IMR-90 (cell line): ENCODE results near the gene DRD5. TPM values are rescaled to one million over a fixed set of nuclear protein-coding genes. Genes with fewer than 3 reads are reported as not detected.

Experiments used
- ATAC-seq: fragments of 200-7000 bp; cut with Tn5 transposase; 2 replicates; pipeline ENCODE4 v1.9.1; 2020; ENCODE audit warnings: low read depth, mild to moderate bottlenecking, moderate library complexity
- BruUV-seq: library from RNA; stranded (reverse); fragments of 400-500 nt; replicated peaks from 2 replicates; lab custom pipeline; 2021; lab: Mats Ljungman, UMichigan
- CTCF ChIA-PET: fragments of 300-600 bp; formaldehyde crosslinking; extraction: SDS; loops from one replicate; lab custom pipeline; 2021; ENCODE audit warnings: antibody characterized with exemption; lab: Yijun Ruan, JAX
- POLR2A ChIA-PET: fragments of 300-600 bp; sonication (Branson Sonifier 250); formaldehyde crosslinking; loops from one replicate; lab custom pipeline; 2022; ENCODE audit warnings: antibody characterized with exemption; ENCODE audit not compliant: unreplicated experiment; lab: Charles Lee
- DNase-seq: peaks from one replicate; pipeline ENCODE4 v3.0.0; 2013
- H2AFZ ChIP-seq: replicated peaks from 2 replicates; pipeline ENCODE3; 2013; ENCODE audit warnings: low read length, mild to moderate bottlenecking; ENCODE audit not compliant: poor library complexity
- H2AK5ac ChIP-seq: 2 replicates; pipeline ENCODE4 v1.6.1; 2013; ENCODE audit warnings: low read depth, low read length, inconsistent platforms
- H2AK9ac ChIP-seq: replicated peaks from 2 replicates; pipeline ENCODE3; 2013; ENCODE audit warnings: mild to moderate bottlenecking, low read depth, low read length, moderate library complexity; ENCODE audit not compliant: poor library complexity
- H2BK120ac ChIP-seq: 2 replicates; pipeline ENCODE4 v1.6.1; 2013; ENCODE audit warnings: low read depth, low read length, inconsistent platforms
- H2BK15ac ChIP-seq: 3 replicates; pipeline ENCODE4 v1.6.1; 2013; ENCODE audit warnings: low read depth, low read length, inconsistent platforms
- H2BK20ac ChIP-seq: 2 replicates; pipeline ENCODE4 v1.6.1; 2013; ENCODE audit warnings: low read depth, mild to moderate bottlenecking, inconsistent platforms, low read length, moderate library complexity
- H2BK5ac ChIP-seq: 2 replicates; pipeline ENCODE4 v1.6.1; 2013; ENCODE audit warnings: mild to moderate bottlenecking, low read depth, low read length, inconsistent platforms; ENCODE audit not compliant: poor library complexity, severe bottlenecking
- H3K14ac ChIP-seq: replicated peaks from 2 replicates; pipeline ENCODE4 v1.6.1; 2013; ENCODE audit warnings: low read depth, low read length, inconsistent platforms
- H3K18ac ChIP-seq: 2 replicates; pipeline ENCODE4 v1.6.1; 2013; ENCODE audit warnings: low read depth, low read length, control low read depth
- H3K23ac ChIP-seq: 2 replicates; pipeline ENCODE4 v1.6.1; 2013; ENCODE audit warnings: low read depth, low read length, inconsistent platforms
- H3K27ac ChIP-seq: 2 replicates; pipeline ENCODE4 v1.5.1; 2013; ENCODE audit warnings: mild to moderate bottlenecking, control low read depth, low read length; ENCODE audit not compliant: insufficient read depth
- H3K27me3 ChIP-seq: 2 replicates; pipeline ENCODE4 v1.6.1; 2013; ENCODE audit warnings: low read length; ENCODE audit not compliant: control insufficient read depth, insufficient read depth
- H3K36me3 ChIP-seq: 2 replicates; pipeline ENCODE4 v1.6.1; 2013; ENCODE audit warnings: low read length, mixed read lengths; ENCODE audit not compliant: control insufficient read depth, insufficient read depth
- H3K4ac ChIP-seq: 2 replicates; pipeline ENCODE4 v1.6.1; 2013; ENCODE audit warnings: low read depth, low read length, inconsistent platforms
- H3K4me1 ChIP-seq: 2 replicates; pipeline ENCODE4 v1.6.1; 2013; ENCODE audit warnings: low read length, mixed read lengths; ENCODE audit not compliant: control insufficient read depth, insufficient read depth
- H3K4me2 ChIP-seq: 2 replicates; pipeline ENCODE4 v1.6.1; 2013; ENCODE audit warnings: low read depth, mild to moderate bottlenecking, control low read depth, low read length, moderate library complexity
- H3K4me3 ChIP-seq: 2 replicates; pipeline ENCODE4 v1.5.1; 2013; ENCODE audit warnings: low read depth, mild to moderate bottlenecking, control low read depth, low read length, moderate library complexity; ENCODE audit not compliant: insufficient read depth
- H3K56ac ChIP-seq: 2 replicates; pipeline ENCODE4 v1.6.1; 2013; ENCODE audit warnings: low read length, inconsistent platforms; ENCODE audit not compliant: insufficient read depth; ENCODE audit errors: extremely low read depth
- H3K79me1 ChIP-seq, 2 experiments: 2 replicates each; pipeline ENCODE4 v1.6.1; 2013; ENCODE audit warnings: low read length in 2 of 2, inconsistent platforms in 1 of 2, low read depth in 1 of 2
- H3K9ac ChIP-seq: 2 replicates; pipeline ENCODE4 v1.6.1; 2013; ENCODE audit warnings: low read depth, low read length, control low read depth
- H3K9me1 ChIP-seq: 2 replicates; pipeline ENCODE4 v1.6.1; 2013; ENCODE audit warnings: low read length, inconsistent platforms; ENCODE audit not compliant: insufficient read depth
- H3K9me3 ChIP-seq: 2 replicates; pipeline ENCODE4 v1.6.1; 2013; ENCODE audit warnings: low read length; ENCODE audit not compliant: control insufficient read depth, insufficient read depth
- H4K20me1 ChIP-seq: 2 replicates; pipeline ENCODE4 v1.6.1; 2013; ENCODE audit warnings: low read length, inconsistent platforms; ENCODE audit not compliant: insufficient read depth
- H4K5ac ChIP-seq: 2 replicates; pipeline ENCODE4 v1.6.1; 2013; ENCODE audit warnings: mild to moderate bottlenecking, low read depth, low read length, control low read depth
- H4K8ac ChIP-seq, 2 experiments: 2 replicates each; pipeline ENCODE4 v1.6.1; 2013; ENCODE audit warnings: low read depth in 2 of 2, low read length in 2 of 2, control low read depth in 1 of 2, inconsistent platforms in 1 of 2
- H4K91ac ChIP-seq: 2 replicates; pipeline ENCODE4 v1.6.1; 2013; ENCODE audit warnings: low read depth, low read length, inconsistent platforms; ENCODE audit not compliant: insufficient read depth
- BHLHE40 ChIP-seq: fragments of 150-350 bp; IDR thresholded peaks from 2 replicates; pipeline ENCODE4 v1.6.1; 2016; ENCODE audit warnings: mild to moderate bottlenecking, low read depth, low read length
- CEBPB ChIP-seq: IDR thresholded peaks from 2 replicates; pipeline ENCODE4 v1.6.1; 2012; ENCODE audit warnings: low read depth, low read length, improper control_type of control experiment
- CTCF ChIP-seq: conservative IDR thresholded peaks from 2 replicates; pipeline ENCODE4 v1.5.1; 2012; ENCODE audit warnings: mild to moderate bottlenecking, low read depth, low read length, improper control_type of control experiment
- ELK1 ChIP-seq: fragments of 150-350 bp; IDR thresholded peaks from 2 replicates; pipeline ENCODE4 v1.6.1; 2016; ENCODE audit warnings: low read depth, mild to moderate bottlenecking, low read length, moderate library complexity, borderline replicate concordance
- MAFK ChIP-seq: IDR thresholded peaks from 2 replicates; pipeline ENCODE4 v1.6.1; 2012; ENCODE audit warnings: low read depth, low read length, improper control_type of control experiment
- NFE2L2 ChIP-seq: fragments of 150-350 bp; IDR thresholded peaks from 2 replicates; pipeline ENCODE4 v1.6.1; 2016; ENCODE audit warnings: low read depth, mild to moderate bottlenecking, low read length
- POLR2A ChIP-seq: IDR thresholded peaks from 2 replicates; pipeline ENCODE4 v1.6.1; 2012; ENCODE audit warnings: mild to moderate bottlenecking, low read depth, low read length
- RFX5 ChIP-seq: IDR thresholded peaks from 2 replicates; pipeline ENCODE4 v1.8.0; 2012; ENCODE audit warnings: low read depth, mild to moderate bottlenecking, low read length, moderate library complexity
- SMC3 ChIP-seq: fragments of 150-350 bp; IDR thresholded peaks from 2 replicates; pipeline ENCODE4 v1.6.1; 2016; ENCODE audit warnings: low read depth, mild to moderate bottlenecking, antibody characterized with exemption, low read length, moderate library complexity
- USF2 ChIP-seq: fragments of 150-350 bp; IDR thresholded peaks from 2 replicates; pipeline ENCODE4 v1.6.1; 2017; ENCODE audit warnings: mild to moderate bottlenecking, antibody characterized with exemption, low read length, low read depth
- WGBS, 2 experiments: methylation state at CpG; one replicate each; pipeline versions ENCODE4 v1.1.5 to v1.1.7; 2013; ENCODE audit warnings: missing lambda C conversion rate in 2 of 2; ENCODE audit not compliant: insufficient read length in 1 of 2; ENCODE audit errors: extremely low coverage in 2 of 2; 5-methylcytosine and 5-hydroxymethylcytosine counted together
- dilution Hi-C: fragments of 300-500 bp; cut with HindIII; formaldehyde crosslinking; loops from one replicate; pipeline ENCODE4 v1.14.3; 2018; ENCODE audit warnings: low sequenced_read_pairs; ENCODE audit not compliant: unreplicated experiment
- in situ Hi-C: fragments of 300-500 bp; cut with MboI; formaldehyde crosslinking; loops from 3 replicates; pipeline ENCODE4 v1.14.3; 2019; ENCODE audit warnings: low sequenced_read_pairs, inconsistent platforms, mixed read lengths
- intact Hi-C: fragments of 100-400 bp; cut with micrococcal nuclease; formaldehyde crosslinking; loops from 2 replicates; pipeline ENCODE4 v1.10.0; 2022
- polyA plus RNA-seq, 3 experiments: library from polyadenylated mRNA; depleted of rRNA; stranded (reverse); fragments of >200 nt; gene quantifications; 2 replicates each; pipeline ENCODE4 v1.2.3, GENCODE V29; 2012; ENCODE audit warnings: low replicate concordance in 1 of 3
- total RNA-seq: library from RNA; depleted of rRNA; stranded (reverse); fragments of >200 nt; gene quantifications from 2 replicates; pipeline ENCODE4 v1.2.3, GENCODE V29; 2012

The DRD5 gene
- total and polyA plus RNA-seq, 2 of the 4 experiments (the other 2 are of a cell fraction): not detected

GRCh38 chr4:9782136-9782436 lies 652 bp downstream of the DRD5 start:
- Histone ChIP-seq H3K14ac (no peak overlapping the region), H4K20me1 (no peaks in the 10 kb centered on the region), H3K9me3 (peaks cover 5% of the 10 kb centered on the region; the same call in 1 of the 2 replicates), H3K27ac (no peak overlapping the region), H3K4ac (no peak overlapping the region), H2AK5ac (no peak overlapping the region), H2BK20ac (no peak overlapping the region), H3K9me1 (no peaks in the 10 kb centered on the region), H3K9ac (no peak overlapping the region), H2BK15ac (no peak overlapping the region), H2AFZ (no peak overlapping the region), H3K36me3 (no peaks in the 10 kb centered on the region), H3K56ac (no peak overlapping the region), H3K18ac (no peak overlapping the region), H3K23ac (no peak overlapping the region), H3K4me3 (no peak overlapping the region), H2BK5ac (no peak overlapping the region), H2AK9ac (no peak overlapping the region), H2BK120ac (no peak overlapping the region), H3K4me2 (no peak overlapping the region), H4K8ac (no peak overlapping the region), H3K4me1 (no peaks in the 10 kb centered on the region), H3K79me1 (no peaks in the 10 kb centered on the region), H4K5ac (no peak overlapping the region), H3K27me3 (no peaks in the 10 kb centered on the region), H4K91ac (no peak overlapping the region)
- TF ChIP-seq SMC3: no peak
- TF ChIP-seq NFE2L2: no peak
- no peak for TF ChIP-seq POLR2A
- TF ChIP-seq BHLHE40: no peak
- TF ChIP-seq CEBPB: no peak
- TF ChIP-seq MAFK: no peak
- no peak for TF ChIP-seq RFX5
- TF ChIP-seq CTCF: no peak
- TF ChIP-seq USF2: no peak
- TF ChIP-seq ELK1: no peak
- in situ Hi-C loops: no loop called here
- CTCF ChIA-PET: no interaction called here
- POLR2A ChIA-PET: no interaction called here
- DNase-seq: no peak
- 51% methylated on average over 21 of the region's 22 CpGs; no CpG with 5 or more reads in 1 of the 2 experiments for WGBS, 2 experiments
- intact Hi-C loops: no loop called here
- dilution Hi-C loops: no loop called here
- no TSS peak for BruUV-seq
- ATAC-seq: no peak
